Coronary artery (tissue), 2 donors: ENCODE measurements around the gene TPGS1.

Experiments used
- DNase-seq: peaks from one replicate; pipeline ENCODE4 v3.0.0-alpha.2; 2017; ENCODE audit warnings: low spot score
- H3K27ac ChIP-seq, 2 donors: fragments of 200-600 bp; sonication (generic); one replicate each; pipeline ENCODE4 v1.5.1; 2016 to 2019
- H3K4me3 ChIP-seq: fragments of 200-600 bp; sonication (generic); 2 replicates; pipeline ENCODE4 v1.5.1; 2016; ENCODE audit warnings: mild to moderate bottlenecking, moderate library complexity
- CTCF ChIP-seq: fragments of 200-600 bp; sonication (generic); IDR thresholded peaks from one replicate; pipeline ENCODE4 v1.5.1; 2019; ENCODE audit warnings: antibody characterized with exemption

The TPGS1 gene

GRCh38 chr19:508204-509150 lies 1.2 kb downstream of the TPGS1 start:
- DNase-seq: no peak
- Histone ChIP-seq H3K4me3 (peak overlapping the region; percentile 95), H3K27ac (no peak overlapping the region)
- no peak for TF ChIP-seq CTCF

- H3K27ac ChIP-seq: peak overlapping the region in 1 of 2 donors; percentile 58
- peak; percentile 56 for TF ChIP-seq CTCF
- DNase-seq: no peak
- peak overlapping the region; percentile 26 for H3K4me3 ChIP-seq
These were observed 3.4 kb downstream of the TPGS1 start for GRCh38 chr19:510606-511100.

- peak overlapping the region; percentile 26 for H3K4me3 ChIP-seq
- no peak for DNase-seq
- no peak for TF ChIP-seq CTCF
- peak overlapping the region in 1 of 2 donors; percentile 58 for H3K27ac ChIP-seq
These were observed 4.0 kb downstream of the TPGS1 start for GRCh38 chr19:511101-511851.

GRCh38 chr19:512547-513365 lies 5.5 kb downstream of the TPGS1 start:
- H3K4me3 ChIP-seq: no peak overlapping the region
- no peak for DNase-seq
- no peak overlapping the region for H3K27ac ChIP-seq
- TF ChIP-seq CTCF: no peak

- H3K27ac ChIP-seq: no peak overlapping the region
- no peak for DNase-seq
- no peak overlapping the region for H3K4me3 ChIP-seq
- TF ChIP-seq CTCF: no peak
These were observed 6.3 kb downstream of the TPGS1 start for GRCh38 chr19:513368-514165.

- TF ChIP-seq CTCF: no peak
- H3K4me3 ChIP-seq: no peak overlapping the region
These were observed 6.9 kb downstream of the TPGS1 start for GRCh38 chr19:514166-514663.

More at GRCh38 chr19:514166-514663, 6.9 kb downstream of the TPGS1 start:
- no peak overlapping the region for H3K27ac ChIP-seq
- no peak for DNase-seq
